K562 (cell line): ENCODE data around the gene SLC6A6. TPM values are rescaled to one million over a fixed set of nuclear protein-coding genes. Genes with fewer than 3 reads are reported as not detected.

Experiments used
- ATF6 ChIP-seq: sonication (generic); formaldehyde crosslinking; IDR thresholded peaks from 2 replicates; pipeline ENCODE4 v1.4.0; 2020; ENCODE audit warnings: mild to moderate bottlenecking, missing genetic modification reagents
- ATF7 ChIP-seq: fragments of 450-650 bp; IDR thresholded peaks from 2 replicates; pipeline ENCODE4 v1.7.1; 2014; ENCODE audit warnings: mild to moderate bottlenecking, moderate library complexity
- COPS2 ChIP-seq: fragments of 450-650 bp; conservative IDR thresholded peaks from 2 replicates; pipeline ENCODE4 v1.6.1; 2016; ENCODE audit warnings: mild to moderate bottlenecking, moderate library complexity
- CREB5 ChIP-seq: fragments of 250-450 bp; sonication (Bioruptor Pico); IDR thresholded peaks from 2 replicates; pipeline ENCODE4 v1.5.0; 2020; ENCODE audit warnings: mild to moderate bottlenecking
- DPF2 ChIP-seq: fragments of 450-650 bp; IDR thresholded peaks from 2 replicates; pipeline ENCODE4 v1.6.1; 2016
- E2F3 ChIP-seq: fragments of 250-450 bp; sonication (Bioruptor Pico); IDR thresholded peaks from 2 replicates; pipeline ENCODE4 v1.4.0; 2020; ENCODE audit warnings: mild to moderate bottlenecking
- GTF2E2 ChIP-seq: fragments of 200-800 bp; sonication (Bioruptor generic); IDR thresholded peaks from 2 replicates; pipeline ENCODE4 v1.6.1; 2016; ENCODE audit warnings: missing genetic modification characterization, missing compliant biosample characterization
- HCFC1 ChIP-seq: IDR thresholded peaks from 2 replicates; pipeline ENCODE4 v1.6.1; 2012; ENCODE audit warnings: low read depth, low read length, improper control_type of control experiment
- HDGF ChIP-seq: fragments of 450-650 bp; IDR thresholded peaks from 2 replicates; pipeline ENCODE4 v1.6.1; 2016
- KAT8 ChIP-seq: fragments of 450-650 bp; IDR thresholded peaks from 2 replicates; pipeline ENCODE4 v1.6.1; 2016; ENCODE audit warnings: low read depth, mild to moderate bottlenecking
- KDM1A ChIP-seq, 2 experiments: fragments of 450-650 bp; IDR thresholded peaks; 2 replicates each; pipeline ENCODE4 v1.6.1; 2016; ENCODE audit warnings: mild to moderate bottlenecking in 2 of 2
- MCM7 ChIP-seq, 2 experiments: fragments of 450-650 bp; IDR thresholded peaks; 2 replicates each; pipeline ENCODE4 v1.6.1; 2016 to 2018
- NFE2L1 ChIP-seq: fragments of 450-650 bp; IDR thresholded peaks from 2 replicates; pipeline ENCODE4 v1.6.1; 2016; ENCODE audit warnings: missing genetic modification characterization, low read depth, mild to moderate bottlenecking, missing compliant biosample characterization, moderate library complexity, borderline replicate concordance
- PHF20 ChIP-seq: fragments of 450-650 bp; IDR thresholded peaks from 2 replicates; pipeline ENCODE4 v1.6.1; 2018; ENCODE audit not compliant: partially characterized antibody
- SMARCB1 ChIP-seq: IDR thresholded peaks from 2 replicates; pipeline ENCODE4 v1.6.1; 2011; ENCODE audit warnings: improper control_type of control experiment, low read depth; ENCODE audit not compliant: insufficient read length
- SOX6 ChIP-seq: fragments of 450-650 bp; IDR thresholded peaks from 2 replicates; pipeline ENCODE4 v1.6.1; 2014; ENCODE audit warnings: mild to moderate bottlenecking
- SREBF1 ChIP-seq: fragments of 150-350 bp; IDR thresholded peaks from 2 replicates; pipeline ENCODE4 v1.6.1; 2014; ENCODE audit warnings: antibody characterized with exemption, low read depth, low read length, borderline replicate concordance
- SREBF2 ChIP-seq: sonication (generic); formaldehyde crosslinking; IDR thresholded peaks from 2 replicates; pipeline ENCODE4 v1.4.0; 2020; ENCODE audit warnings: mild to moderate bottlenecking, missing genetic modification reagents
- TSC22D4 ChIP-seq: fragments of 450-650 bp; IDR thresholded peaks from 2 replicates; pipeline ENCODE4 v1.6.1; 2016; ENCODE audit warnings: missing genetic modification characterization, missing biosample characterization, control low read depth
- ZNF133 ChIP-seq: fragments of 250-450 bp; sonication (Bioruptor Pico); IDR thresholded peaks from 2 replicates; pipeline ENCODE4 v1.4.0; 2020; ENCODE audit warnings: mild to moderate bottlenecking
- ZNF175 ChIP-seq: fragments of 200-800 bp; sonication (Bioruptor generic); IDR thresholded peaks from 2 replicates; pipeline ENCODE4 v1.6.1; 2016; ENCODE audit warnings: low read depth, mild to moderate bottlenecking, missing genetic modification characterization, missing compliant biosample characterization
- ZNF280B ChIP-seq: fragments of 250-450 bp; sonication (Bioruptor Pico); IDR thresholded peaks from 2 replicates; pipeline ENCODE4 v1.5.1; 2021; ENCODE audit warnings: mild to moderate bottlenecking
- ZNF707 ChIP-seq: fragments of 250-450 bp; sonication (Bioruptor Pico); conservative IDR thresholded peaks from 2 replicates; pipeline ENCODE4 v1.8.0; 2022; ENCODE audit warnings: inconsistent platforms, mild to moderate bottlenecking, moderate library complexity
- polyA plus RNA-seq, 8 experiments: library from polyadenylated mRNA; depleted of rRNA in 4 of 8; stranded (reverse) in 5 of 8; unstranded in 3 of 8; fragments of >200 nt; fragmentation: Nextera tagmentation in 2 of 8; fragmentation: Illumina TruSeq in 1 of 8; extraction: Ambion mirVana in 2 of 8; extraction: Trizol in 1 of 8; gene quantifications; 2 replicates each; pipeline versions ENCODE4 v1.2.1 to v1.2.3, GENCODE V29; 2011 to 2014; ENCODE audit warnings: inconsistent platforms in 1 of 8, missing spikeins in 1 of 8
- total RNA-seq, 7 experiments: library from RNA; depleted of rRNA in 6 of 7; stranded (reverse); fragments of >200 nt in 6 of 7; fragmentation: Illumina TruSeq in 2 of 7; extraction: Trizol in 2 of 7; gene quantifications; 2 replicates each; pipeline versions ENCODE4 v1.2.1 to v1.2.3, GENCODE V29; 2011 to 2021; ENCODE audit warnings: low replicate concordance in 1 of 7
- TF ChIP-seq, protein P1 (sequence below): sonication (generic); formaldehyde crosslinking; IDR thresholded peaks from 2 replicates; pipeline ENCODE4 v1.8.0; 2022; ENCODE audit warnings: mild to moderate bottlenecking, missing genetic modification reagents

Gene SLC6A6
- total and polyA plus RNA-seq, 9 of the 15 experiments (the other 6 are each of a cell fraction or from before 2014, with no cell fraction given) = 12.3 to 203 (median 93.2) TPM

DNA sequence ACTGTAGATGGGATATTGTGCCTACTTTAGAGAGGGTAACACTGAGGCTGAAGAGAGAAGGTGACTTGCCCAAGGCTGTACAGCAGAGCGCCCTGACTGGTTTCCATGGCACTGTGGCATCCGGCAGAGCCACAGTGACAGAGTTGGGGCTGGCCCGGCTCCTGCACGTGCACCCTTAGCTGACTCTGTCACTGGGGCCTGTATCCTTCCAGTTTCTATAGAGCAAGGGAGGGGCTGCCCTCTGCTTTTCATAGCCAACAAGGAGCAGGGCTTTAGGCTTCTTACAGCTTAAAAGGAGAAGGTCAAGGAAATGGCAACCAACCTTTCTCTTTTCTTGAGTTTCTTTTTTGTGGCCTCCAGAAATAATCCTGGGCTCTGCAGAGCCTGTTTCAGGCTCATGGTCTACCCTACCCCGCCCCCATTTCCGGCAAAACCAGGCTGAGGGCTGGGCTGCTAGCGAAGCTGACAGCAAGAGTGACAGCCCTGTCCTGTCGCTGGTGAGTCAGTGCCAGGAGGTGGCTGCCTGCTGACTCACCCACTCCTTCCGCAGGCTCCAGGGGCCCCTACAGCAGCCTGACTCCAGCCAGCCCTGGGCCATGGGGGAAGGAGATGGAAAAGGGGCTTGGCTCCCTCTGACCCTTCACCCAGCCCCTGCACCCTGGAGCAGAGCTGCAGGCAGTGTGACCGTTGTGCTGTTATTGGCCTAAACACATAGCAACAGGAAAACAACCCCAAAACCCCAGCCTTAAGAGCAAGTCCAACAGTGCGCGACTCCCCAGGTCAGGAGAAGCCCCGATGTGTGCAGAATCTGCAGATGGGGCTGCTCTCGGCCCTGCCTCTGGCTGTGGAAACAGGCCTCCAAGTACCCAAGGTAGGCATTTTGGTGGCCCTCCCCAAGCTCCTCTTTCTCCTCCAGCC lies 29.8 kb downstream of the SLC6A6 start (continued):
- TF ChIP-seq ZNF280B (CRISPR knock-in tag) (no peak), SOX6 (peak; percentile 41; the same call in 1 of the 2 replicates), ZNF133 (CRISPR knock-in tag) (no peak), MCM7 (IDR thresholded peaks at IDR 0.05) (no peak), ZNF175 (CRISPR knock-in tag) (no peak), TSC22D4 (tag) (no peak), ZNF707 (CRISPR knock-in tag) (0 out of 2 replicates have a peak, but pooled peaks have one; percentile 48), E2F3 (CRISPR knock-in tag) (no peak), ATF7 (peak; percentile 86), DPF2 (peak; percentile 95), SREBF2 (CRISPR knock-in tag) (no peak), GTF2E2 (peak; percentile 51; the same call in 1 of the 2 replicates), SMARCB1 (no peak), COPS2 (no peak), KDM1A (IDR thresholded peaks at IDR 0.05) (peak in 1 of 2 experiments; percentile 64; a peak in 1 of 4 replicates), HCFC1 (no peak), ATF6 (CRISPR knock-in tag) (no peak), KAT8 (no peak), CREB5 (CRISPR knock-in tag) (no peak), PHF20 (no peak), SREBF1 (peak; percentile 21; the same call in 1 of the 2 replicates), NFE2L1 (no peak), HDGF (peak; percentile 49; the same call in 1 of the 2 replicates)
- TF ChIP-seq, protein P1, sequence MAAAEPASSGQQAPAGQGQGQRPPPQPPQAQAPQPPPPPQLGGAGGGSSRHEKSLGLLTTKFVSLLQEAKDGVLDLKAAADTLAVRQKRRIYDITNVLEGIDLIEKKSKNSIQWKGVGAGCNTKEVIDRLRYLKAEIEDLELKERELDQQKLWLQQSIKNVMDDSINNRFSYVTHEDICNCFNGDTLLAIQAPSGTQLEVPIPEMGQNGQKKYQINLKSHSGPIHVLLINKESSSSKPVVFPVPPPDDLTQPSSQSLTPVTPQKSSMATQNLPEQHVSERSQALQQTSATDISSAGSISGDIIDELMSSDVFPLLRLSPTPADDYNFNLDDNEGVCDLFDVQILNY (CRISPR knock-in tag) = 0 out of 2 replicates have a peak, but pooled peaks have one; percentile 31
